ENCODE data around the gene OPHN1. TPM values are rescaled to one million over a fixed set of nuclear protein-coding genes. Genes with fewer than 3 reads are reported as not detected.
A peak's percentile ranks its signal among the peaks of the same experiment; 100 is the strongest.
"Not testable (repeated sequence)": the region's sequence is repeated elsewhere in the genome, so short reads cannot be mapped to it uniquely, and the experiment has no call there.

Gene OPHN1
- total RNA-seq, 1 donor from 2014 or later = 10.9 TPM

DNA sequence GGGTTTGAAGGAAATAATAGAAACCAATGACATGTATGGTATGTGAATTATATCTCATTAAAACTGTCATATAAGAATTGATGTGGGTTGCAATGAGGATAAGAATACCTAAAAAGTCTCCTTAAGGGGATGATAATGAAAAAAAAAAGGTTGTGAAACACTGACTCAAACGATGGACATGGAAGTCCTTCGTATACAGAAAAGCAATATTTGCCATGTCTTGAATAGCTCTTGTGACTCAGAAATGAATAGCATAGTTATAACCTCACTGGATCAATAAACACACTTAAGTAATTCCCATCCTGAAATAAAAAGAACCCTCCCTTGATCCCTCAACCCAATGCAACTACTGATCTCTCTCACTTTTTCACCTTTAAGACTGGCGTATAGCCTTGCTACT lies 89.7 kb downstream of the OPHN1 start:
- Mint-ChIP-seq H3K9me3 (ENCODE audit: unreplicated experiment) (peaks cover 7% of the 10 kb centered on the region), H3K27me3 (ENCODE audit: unreplicated experiment) (no peaks in the 10 kb centered on the region), H3K4me1 (ENCODE audit: unreplicated experiment) (peaks cover 6% of the 10 kb centered on the region), H3K27ac (ENCODE audit: unreplicated experiment) (no peak overlapping the region), H3K36me3 (ENCODE audit: unreplicated experiment) (no peaks in the 10 kb centered on the region), H3K4me3 (ENCODE audit: unreplicated experiment) (no peak overlapping the region)
- no peak for TF ChIP-seq CTCF (IDR thresholded peaks at IDR 0.05)
- DNase-seq (ENCODE audit: extremely low spot score, unreplicated experiment) = no peak

GRCh38 chrX:68332201-68332731 lies 101.0 kb downstream of the OPHN1 start:
- Mint-ChIP-seq H3K9me3 (ENCODE audit: unreplicated experiment) (no peaks in the 10 kb centered on the region), H3K36me3 (ENCODE audit: unreplicated experiment) (no peaks in the 10 kb centered on the region), H3K4me1 (ENCODE audit: unreplicated experiment) (peaks cover 3% of the 10 kb centered on the region), H3K4me3 (ENCODE audit: unreplicated experiment) (no peak overlapping the region), H3K27me3 (ENCODE audit: unreplicated experiment) (no peaks in the 10 kb centered on the region), H3K27ac (ENCODE audit: unreplicated experiment) (no peak overlapping the region)
- no peak for DNase-seq (ENCODE audit: extremely low spot score, unreplicated experiment)
- TF ChIP-seq CTCF (IDR thresholded peaks at IDR 0.05) = no peak

DNA sequence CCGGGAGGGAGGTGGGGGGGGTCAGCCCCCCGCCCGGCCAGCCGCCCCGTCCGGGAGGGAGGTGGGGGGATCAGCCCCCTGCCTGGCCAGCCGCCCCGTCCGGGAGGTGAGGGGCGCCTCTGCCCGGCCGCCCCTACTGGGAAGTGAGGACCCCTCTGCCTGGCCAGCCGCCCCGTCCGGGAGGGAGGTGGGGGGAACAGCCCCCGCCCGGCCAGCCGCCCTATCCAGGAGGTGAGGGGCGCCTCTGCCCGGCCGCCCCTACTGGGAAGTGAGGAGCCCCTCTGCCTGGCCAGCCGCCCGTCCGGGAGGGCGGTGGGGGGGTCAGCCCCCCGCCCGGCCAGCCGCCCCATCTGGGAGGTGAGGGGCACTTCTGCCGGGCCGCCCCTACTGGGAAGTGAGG lies 106.5 kb downstream of the OPHN1 start:
- not testable (repeated sequence) for H3K4me1 Mint-ChIP-seq (ENCODE audit: unreplicated experiment); H3K27me3 Mint-ChIP-seq (ENCODE audit: unreplicated experiment); H3K36me3 Mint-ChIP-seq (ENCODE audit: unreplicated experiment); H3K27ac Mint-ChIP-seq (ENCODE audit: unreplicated experiment); H3K4me3 Mint-ChIP-seq (ENCODE audit: unreplicated experiment); DNase-seq (ENCODE audit: extremely low spot score, unreplicated experiment); H3K9me3 Mint-ChIP-seq (ENCODE audit: unreplicated experiment)

GRCh38 chrX:68307769-68308168 lies 125.5 kb downstream of the OPHN1 start:
- Mint-ChIP-seq H3K4me1 (ENCODE audit: unreplicated experiment) (peaks cover 8% of the 10 kb centered on the region), H3K9me3 (ENCODE audit: unreplicated experiment) (peaks cover 14% of the 10 kb centered on the region), H3K36me3 (ENCODE audit: unreplicated experiment) (no peaks in the 10 kb centered on the region), H3K27ac (ENCODE audit: unreplicated experiment) (peak overlapping the region; percentile 89), H3K4me3 (ENCODE audit: unreplicated experiment) (no peak overlapping the region), H3K27me3 (ENCODE audit: unreplicated experiment) (no peaks in the 10 kb centered on the region)
- no peak for DNase-seq (ENCODE audit: extremely low spot score, unreplicated experiment)
- TF ChIP-seq CTCF (IDR thresholded peaks at IDR 0.05) = no peak

GRCh38 chrX:68304602-68305001 lies 128.7 kb downstream of the OPHN1 start:
- DNase-seq (ENCODE audit: extremely low spot score, unreplicated experiment) = no peak
- H3K36me3 Mint-ChIP-seq (ENCODE audit: unreplicated experiment) = no peaks in the 10 kb centered on the region
- H3K4me3 Mint-ChIP-seq (ENCODE audit: unreplicated experiment) = no peak overlapping the region
- H3K27me3 Mint-ChIP-seq (ENCODE audit: unreplicated experiment) = no peaks in the 10 kb centered on the region
- peaks cover 8% of the 10 kb centered on the region for H3K4me1 Mint-ChIP-seq (ENCODE audit: unreplicated experiment)
- no peak overlapping the region for H3K27ac Mint-ChIP-seq (ENCODE audit: unreplicated experiment)
- H3K9me3 Mint-ChIP-seq (ENCODE audit: unreplicated experiment) = peaks cover 10% of the 10 kb centered on the region
- TF ChIP-seq CTCF (IDR thresholded peaks at IDR 0.05) = no peak

GRCh38 chrX:68299898-68300297 lies 133.4 kb downstream of the OPHN1 start:
- Mint-ChIP-seq H3K4me3 (ENCODE audit: unreplicated experiment) (no peak overlapping the region), H3K27me3 (ENCODE audit: unreplicated experiment) (no peaks in the 10 kb centered on the region), H3K9me3 (ENCODE audit: unreplicated experiment) (no peaks in the 10 kb centered on the region), H3K27ac (ENCODE audit: unreplicated experiment) (no peak overlapping the region), H3K4me1 (ENCODE audit: unreplicated experiment) (no peaks in the 10 kb centered on the region), H3K36me3 (ENCODE audit: unreplicated experiment) (no peaks in the 10 kb centered on the region)
- TF ChIP-seq CTCF (IDR thresholded peaks at IDR 0.05) = no peak
- DNase-seq (ENCODE audit: extremely low spot score, unreplicated experiment) = no peak

Data from osteocyte (in vitro differentiated cells).